Adrenal gland (tissue), 5 donors: ENCODE results near the gene CYB5R3.

Experiments
- POLR2A ChIP-seq, 2 donors: fragments of 450-650 bp; IDR thresholded peaks; one replicate each; pipeline ENCODE4 v1.6.1; 2017; ENCODE audit warnings: antibody characterized with exemption in 2 of 2, mild to moderate bottlenecking in 2 of 2, moderate library complexity in 1 of 2
- TF ChIP-seq, protein P1 (sequence below), 6 experiments: fragments of 450-650 bp in 4 of 6; fragments of 200-600 bp in 2 of 6; sonication (generic) in 1 of 6; IDR thresholded peaks; 1 replicate in 5 of 6; 2 replicates in 1 of 6; pipeline versions ENCODE4 v1.5.1 to v1.8.0; 2016 to 2021; ENCODE audit warnings: antibody characterized with exemption in 6 of 6, mild to moderate bottlenecking in 2 of 6, moderate library complexity in 1 of 6
- donor health status: DM: no; HTN: no; CAD: no.

DNA sequence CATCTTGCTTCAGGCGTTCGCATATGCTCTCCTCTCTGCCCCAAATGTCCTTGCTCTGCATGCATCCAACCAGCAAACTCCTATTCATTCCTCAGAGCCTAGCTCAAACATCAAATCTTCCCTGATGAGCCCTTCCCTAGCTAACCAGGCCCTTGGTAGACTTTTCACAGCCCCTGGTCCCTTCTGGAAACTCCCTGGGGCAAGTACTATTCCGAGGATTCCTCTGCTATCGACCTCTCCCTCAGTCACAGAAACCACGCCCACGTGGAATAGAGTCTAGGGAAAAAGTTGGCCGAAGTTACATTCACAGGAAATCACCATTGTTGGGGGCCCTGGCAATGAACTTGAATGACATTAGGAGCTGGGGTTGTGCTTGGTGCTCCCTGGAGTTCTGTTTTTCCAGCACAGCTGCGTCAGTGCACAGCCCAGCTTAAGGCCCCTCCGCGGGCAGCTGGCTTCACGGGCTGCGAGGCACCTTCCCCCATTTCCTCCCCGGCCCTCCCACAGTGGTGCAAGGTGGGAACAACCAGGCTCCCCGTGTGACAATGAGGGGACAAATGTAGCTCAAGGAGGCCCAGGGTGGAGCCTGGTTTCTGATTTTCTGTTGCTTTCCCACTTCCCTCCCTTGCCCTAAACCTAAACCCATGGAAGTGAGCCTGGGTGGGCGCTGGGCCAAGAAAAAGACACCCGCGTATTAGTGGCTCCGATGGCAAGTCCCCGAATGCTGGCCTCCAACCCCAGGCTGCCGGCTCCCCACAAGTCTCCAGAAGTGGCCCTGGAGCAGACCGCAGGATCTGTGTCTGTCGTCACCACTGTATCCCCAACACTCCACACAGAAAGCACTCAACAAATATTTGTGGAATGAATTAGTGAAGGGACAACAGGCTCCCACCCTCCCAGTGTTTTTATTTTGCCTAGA lies 4.5 kb downstream of the CYB5R3 start:
- no peak for TF ChIP-seq POLR2A (IDR thresholded peaks at IDR 0.05)
- TF ChIP-seq, protein P1, sequence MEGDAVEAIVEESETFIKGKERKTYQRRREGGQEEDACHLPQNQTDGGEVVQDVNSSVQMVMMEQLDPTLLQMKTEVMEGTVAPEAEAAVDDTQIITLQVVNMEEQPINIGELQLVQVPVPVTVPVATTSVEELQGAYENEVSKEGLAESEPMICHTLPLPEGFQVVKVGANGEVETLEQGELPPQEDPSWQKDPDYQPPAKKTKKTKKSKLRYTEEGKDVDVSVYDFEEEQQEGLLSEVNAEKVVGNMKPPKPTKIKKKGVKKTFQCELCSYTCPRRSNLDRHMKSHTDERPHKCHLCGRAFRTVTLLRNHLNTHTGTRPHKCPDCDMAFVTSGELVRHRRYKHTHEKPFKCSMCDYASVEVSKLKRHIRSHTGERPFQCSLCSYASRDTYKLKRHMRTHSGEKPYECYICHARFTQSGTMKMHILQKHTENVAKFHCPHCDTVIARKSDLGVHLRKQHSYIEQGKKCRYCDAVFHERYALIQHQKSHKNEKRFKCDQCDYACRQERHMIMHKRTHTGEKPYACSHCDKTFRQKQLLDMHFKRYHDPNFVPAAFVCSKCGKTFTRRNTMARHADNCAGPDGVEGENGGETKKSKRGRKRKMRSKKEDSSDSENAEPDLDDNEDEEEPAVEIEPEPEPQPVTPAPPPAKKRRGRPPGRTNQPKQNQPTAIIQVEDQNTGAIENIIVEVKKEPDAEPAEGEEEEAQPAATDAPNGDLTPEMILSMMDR (IDR thresholded peaks at IDR 0.05) = no peak
